DMS53 (cell line): ENCODE data around the gene CHST14.

ENCODE experiments used
- DNase-seq: peaks from one replicate; lab custom pipeline; 2025; lab: John Stamatoyannopoulos, UW

The CHST14 gene

DNA sequence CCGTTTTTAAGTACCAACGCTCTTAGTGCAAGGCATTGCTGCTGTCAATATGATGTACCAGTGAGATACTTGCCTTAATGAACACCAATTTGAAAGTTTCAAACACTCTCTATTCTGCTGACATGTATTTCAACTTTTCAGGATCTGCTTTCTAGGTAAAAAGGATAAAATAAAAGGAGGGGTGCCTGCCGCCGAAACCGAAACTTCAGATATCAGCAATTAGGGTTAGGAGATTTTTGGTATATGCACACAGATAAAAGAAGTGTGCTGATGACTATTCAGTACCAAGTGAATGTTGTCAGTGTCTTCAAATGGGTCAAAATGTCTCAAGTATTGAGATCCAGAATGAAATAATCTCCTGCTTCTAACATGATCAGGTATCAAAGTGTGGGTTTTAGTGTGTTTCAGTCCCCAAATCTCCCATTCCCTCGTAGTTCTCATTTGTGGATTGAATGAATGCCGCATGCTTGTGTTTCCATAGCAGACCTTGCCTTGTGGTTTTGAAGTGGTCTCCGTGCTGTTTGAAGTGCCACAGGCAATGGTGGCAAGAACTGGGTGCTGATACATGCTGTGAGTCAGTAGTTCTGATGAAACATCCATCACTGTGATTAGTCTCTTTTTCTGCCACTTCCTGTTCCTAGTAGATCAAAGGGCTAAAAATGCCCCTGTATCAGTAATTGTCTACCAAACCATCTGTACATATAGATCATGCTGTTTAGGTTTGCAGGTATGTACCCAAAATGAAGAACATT lies 22.5 kb downstream of the CHST14 start:
- peak; percentile 32 for DNase-seq

DNA sequence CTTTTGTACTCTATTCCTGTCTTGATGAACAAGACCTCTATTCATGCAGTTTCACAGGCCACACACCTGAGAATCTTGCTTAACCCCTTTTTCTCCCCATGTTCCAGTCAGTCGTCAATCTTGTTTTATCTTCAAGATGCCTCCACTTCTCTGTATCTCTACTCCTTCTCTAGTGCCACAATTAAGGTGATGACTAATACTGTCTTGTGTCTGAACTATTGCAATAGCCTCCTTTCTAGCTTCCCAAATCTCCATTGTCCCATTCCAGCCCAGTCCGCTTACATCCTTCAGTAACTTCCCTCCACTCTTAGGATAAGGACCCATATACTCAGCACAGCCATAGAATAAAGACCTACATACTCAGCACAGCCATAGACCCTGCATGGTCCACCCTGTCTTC lies 24.7 kb downstream of the CHST14 start:
- DNase-seq = no peak

GRCh38 chr15:40498418-40498817 lies 27.6 kb downstream of the CHST14 start:
- DNase-seq = no peak

- no peak for DNase-seq
Observed at GRCh38 chr15:40498891-40499290, 28.1 kb downstream of the CHST14 start.

- DNase-seq = no peak
Observed at GRCh38 chr15:40499931-40500330, 29.1 kb downstream of the CHST14 start.

DNA sequence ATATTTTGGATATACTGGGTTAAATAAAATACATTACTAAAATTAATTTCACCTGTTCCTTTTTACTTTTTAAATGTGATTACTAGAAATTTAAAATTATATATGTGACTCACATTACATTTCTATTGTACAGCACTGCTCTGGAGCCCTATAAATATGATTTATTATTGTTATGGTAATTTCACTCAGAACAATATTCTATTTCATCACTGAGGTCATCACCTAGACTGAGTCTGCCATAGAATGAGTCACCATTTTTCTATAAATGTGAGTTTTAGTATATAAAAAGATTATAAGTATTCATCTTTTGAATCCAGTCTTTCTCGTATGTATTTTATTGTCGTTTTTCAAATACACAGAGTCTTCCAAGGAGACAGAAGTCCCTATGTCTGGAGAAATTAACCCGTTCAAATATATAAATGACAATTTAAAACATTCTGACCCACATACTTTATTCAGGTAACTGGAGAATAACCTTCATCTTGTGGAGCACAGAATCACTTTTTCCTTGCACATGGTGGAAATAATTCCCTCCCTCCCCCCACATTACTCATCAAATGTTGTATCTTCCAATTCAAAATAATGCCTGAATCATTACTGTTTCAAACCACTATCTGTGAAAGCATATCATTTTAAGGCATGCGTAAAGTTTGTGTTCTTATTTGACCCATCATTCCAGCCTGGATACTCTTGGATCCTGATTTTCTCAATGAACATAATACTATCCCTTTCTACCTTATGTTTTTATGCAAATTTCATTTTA lies 30.0 kb downstream of the CHST14 start:
- no peak for DNase-seq

DNA sequence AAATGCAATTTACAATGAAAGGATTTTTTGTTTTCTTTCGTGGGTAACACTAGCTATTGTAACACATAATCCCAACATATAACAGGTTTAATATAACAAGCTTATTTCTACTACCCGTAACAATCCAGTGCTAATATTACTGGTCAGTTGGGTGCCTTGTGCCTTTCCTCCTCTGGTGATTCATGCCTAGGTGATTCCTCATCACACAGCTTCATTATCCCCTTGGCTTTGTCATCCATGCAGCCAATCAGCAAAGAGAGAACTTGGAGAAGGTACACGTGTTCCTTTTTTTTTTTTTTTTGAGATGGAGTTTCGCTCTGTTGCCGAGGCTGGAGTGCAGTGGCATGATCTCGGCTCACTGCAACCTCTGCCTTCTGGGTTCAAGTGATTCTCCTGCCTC lies 30.7 kb downstream of the CHST14 start:
- DNase-seq = peak; percentile 15

- peak; percentile 85 for DNase-seq
Observed at GRCh38 chr15:40506964-40507571, 36.3 kb downstream of the CHST14 start.

GRCh38 chr15:40508216-40508615 lies 37.4 kb downstream of the CHST14 start:
- no peak for DNase-seq

GRCh38 chr15:40510201-40510600 lies 39.4 kb downstream of the CHST14 start:
- no peak for DNase-seq

- peak; percentile 62 for DNase-seq
Observed at GRCh38 chr15:40511093-40511471, 40.3 kb downstream of the CHST14 start.

- peak; percentile 82 for DNase-seq
Observed at GRCh38 chr15:40511472-40512133, 40.8 kb downstream of the CHST14 start.

GRCh38 chr15:40512440-40512839 lies 41.7 kb downstream of the CHST14 start:
- DNase-seq = no peak

- no peak for DNase-seq
Observed at GRCh38 chr15:40513609-40514008, 42.8 kb downstream of the CHST14 start.

GRCh38 chr15:40516322-40516721 lies 45.5 kb downstream of the CHST14 start:
- no peak for DNase-seq
